Peyer's patch (tissue), 4 donors: ENCODE results near the gene NAT8. TPM values are rescaled to one million over a fixed set of nuclear protein-coding genes. Genes with fewer than 3 reads are reported as not detected.
"Not testable (repeated sequence)": the region's sequence is repeated elsewhere in the genome, so short reads cannot be mapped to it uniquely, and the experiment has no call there.

ENCODE experiments used
- DNase-seq, 3 donors: peaks; one replicate each; pipeline ENCODE4 v3.0.0-alpha.2; 2017 to 2019
- H3K27ac ChIP-seq, 4 donors: fragments of 200-600 bp; sonication (generic); one replicate each; pipeline ENCODE4 v1.5.1; 2016 to 2019
- H3K27me3 ChIP-seq, 2 donors: fragments of 200-600 bp; sonication (generic); one replicate each; pipeline ENCODE4 v1.5.1; 2019
- H3K36me3 ChIP-seq, 3 donors: fragments of 200-600 bp; sonication (generic); one replicate each; pipeline ENCODE4 v1.5.1; 2016 to 2019
- H3K4me1 ChIP-seq, 4 donors: fragments of 200-600 bp; sonication (generic); one replicate each; pipeline ENCODE4 v1.5.1; 2016 to 2019
- H3K4me3 ChIP-seq, 4 donors: fragments of 200-600 bp; sonication (generic); 1 replicate in 3 of 4; 2 replicates in 1 of 4; pipeline ENCODE4 v1.5.1; 2016 to 2019; ENCODE audit warnings: mild to moderate bottlenecking in 1 of 4
- H3K9me3 ChIP-seq, 4 donors: fragments of 200-600 bp; sonication (generic); one replicate each; pipeline ENCODE4 v1.5.1; 2016 to 2019; ENCODE audit warnings: mild to moderate bottlenecking in 1 of 4
- POLR2A ChIP-seq, 2 donors: fragments of 450-650 bp; IDR thresholded peaks; one replicate each; pipeline ENCODE4 v1.5.1; 2017; ENCODE audit warnings: antibody characterized with exemption in 2 of 2, mild to moderate bottlenecking in 2 of 2, moderate library complexity in 2 of 2
- total RNA-seq, 4 donors: library from RNA; depleted of rRNA; stranded (reverse); fragments of >200 nt; gene quantifications; one replicate each; pipeline ENCODE4 v1.1.0, GENCODE V29; 2016
- TF ChIP-seq, protein P1 (sequence below), 6 experiments: fragments of 450-650 bp in 4 of 6; fragments of 200-600 bp in 2 of 6; sonication (generic) in 1 of 6; IDR thresholded peaks; one replicate each; pipeline ENCODE4 v1.5.1; 2017 to 2019; ENCODE audit warnings: antibody characterized with exemption in 6 of 6, mild to moderate bottlenecking in 3 of 6, moderate library complexity in 1 of 6

NAT8 gene
- total RNA-seq, 4 donors from 2014 or later, result 8.5 to 25.4 (median 9.2) TPM; not detected in 1

DNA sequence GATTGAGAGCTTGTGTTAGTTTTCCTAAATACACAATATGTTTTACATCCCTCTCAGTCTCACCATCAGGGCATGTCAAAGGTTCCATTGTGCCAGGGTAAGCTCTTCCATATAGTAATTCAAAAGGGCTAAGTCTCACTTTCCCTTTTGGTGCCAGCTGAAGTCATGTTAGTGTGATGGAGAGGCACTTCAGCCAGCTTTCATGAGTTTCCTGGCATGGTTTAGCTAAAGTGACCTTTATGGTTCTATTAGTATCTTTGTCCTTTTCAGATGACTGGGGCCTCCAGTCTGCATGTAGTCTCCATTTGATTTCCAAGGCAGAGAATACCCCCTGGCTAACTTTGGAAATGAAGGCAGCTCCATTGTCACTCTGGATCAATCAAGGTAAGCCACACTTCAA lies 27.2 kb downstream of the NAT8 start:
- TF ChIP-seq, protein P1, sequence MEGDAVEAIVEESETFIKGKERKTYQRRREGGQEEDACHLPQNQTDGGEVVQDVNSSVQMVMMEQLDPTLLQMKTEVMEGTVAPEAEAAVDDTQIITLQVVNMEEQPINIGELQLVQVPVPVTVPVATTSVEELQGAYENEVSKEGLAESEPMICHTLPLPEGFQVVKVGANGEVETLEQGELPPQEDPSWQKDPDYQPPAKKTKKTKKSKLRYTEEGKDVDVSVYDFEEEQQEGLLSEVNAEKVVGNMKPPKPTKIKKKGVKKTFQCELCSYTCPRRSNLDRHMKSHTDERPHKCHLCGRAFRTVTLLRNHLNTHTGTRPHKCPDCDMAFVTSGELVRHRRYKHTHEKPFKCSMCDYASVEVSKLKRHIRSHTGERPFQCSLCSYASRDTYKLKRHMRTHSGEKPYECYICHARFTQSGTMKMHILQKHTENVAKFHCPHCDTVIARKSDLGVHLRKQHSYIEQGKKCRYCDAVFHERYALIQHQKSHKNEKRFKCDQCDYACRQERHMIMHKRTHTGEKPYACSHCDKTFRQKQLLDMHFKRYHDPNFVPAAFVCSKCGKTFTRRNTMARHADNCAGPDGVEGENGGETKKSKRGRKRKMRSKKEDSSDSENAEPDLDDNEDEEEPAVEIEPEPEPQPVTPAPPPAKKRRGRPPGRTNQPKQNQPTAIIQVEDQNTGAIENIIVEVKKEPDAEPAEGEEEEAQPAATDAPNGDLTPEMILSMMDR (IDR thresholded peaks at IDR 0.05), result no peak
- TF ChIP-seq POLR2A (IDR thresholded peaks at IDR 0.05), result no peak
- Histone ChIP-seq H3K9me3 (no peaks in the 10 kb centered on the region), H3K4me1 (no peaks in the 10 kb centered on the region), H3K27me3 (no peaks in the 10 kb centered on the region), H3K4me3 (no peak overlapping the region), H3K27ac (no peak overlapping the region), H3K36me3 (no peaks in the 10 kb centered on the region)
- DNase-seq, result no peak

DNA sequence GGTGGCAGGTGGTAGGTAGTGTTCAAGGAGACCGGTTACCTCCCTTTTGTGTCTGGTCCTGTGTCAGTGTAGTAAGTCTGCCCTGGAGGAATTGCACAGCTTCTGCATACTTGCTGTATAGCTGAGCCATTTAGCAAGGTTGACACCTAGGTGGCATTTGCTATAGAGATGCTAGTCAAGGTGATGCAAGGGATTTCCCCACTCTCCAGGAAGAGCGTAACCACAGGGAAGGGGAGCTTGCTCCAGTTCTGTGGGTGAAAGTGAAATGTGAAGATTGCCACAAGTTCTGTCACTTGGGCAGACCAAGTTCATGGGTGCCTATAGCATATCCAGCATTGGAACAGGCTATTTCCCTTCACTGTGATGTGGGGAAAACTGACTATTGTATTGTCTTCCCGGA lies 28.1 kb downstream of the NAT8 start:
- no peaks in the 10 kb centered on the region for H3K27me3 ChIP-seq
- H3K36me3 ChIP-seq, result no peaks in the 10 kb centered on the region
- H3K27ac ChIP-seq, result no peak overlapping the region
- H3K4me1 ChIP-seq, result no peaks in the 10 kb centered on the region
- no peak for DNase-seq
- H3K9me3 ChIP-seq, result no peaks in the 10 kb centered on the region
- no peak for TF ChIP-seq POLR2A (IDR thresholded peaks at IDR 0.05)
- TF ChIP-seq, protein P1 (IDR thresholded peaks at IDR 0.05), result no peak
- H3K4me3 ChIP-seq, result no peak overlapping the region

DNA sequence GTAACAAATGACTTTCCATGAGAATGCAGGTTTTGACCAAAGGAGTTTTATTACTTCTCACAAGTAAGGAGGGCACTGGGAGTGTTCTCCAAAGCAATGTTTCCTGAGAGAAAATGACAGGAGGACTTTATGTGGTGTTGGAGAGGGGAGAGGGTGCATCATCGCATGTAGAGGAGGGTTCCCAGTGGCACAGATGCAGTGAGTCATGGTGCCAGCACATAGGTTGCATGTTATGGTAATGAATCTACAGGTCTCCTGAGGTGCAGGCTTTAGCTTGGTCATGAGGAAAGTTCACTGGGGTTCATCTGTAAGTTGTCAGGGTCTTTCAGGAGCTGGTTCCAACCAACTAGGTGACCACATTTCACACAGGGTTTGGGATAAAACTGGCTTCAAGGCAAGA lies 30.4 kb downstream of the NAT8 start:
- Histone ChIP-seq H3K27me3 (no peaks in the 10 kb centered on the region), H3K4me3 (no peak overlapping the region), H3K4me1 (no peaks in the 10 kb centered on the region), H3K36me3 (no peaks in the 10 kb centered on the region), H3K27ac (no peak overlapping the region), H3K9me3 (no peaks in the 10 kb centered on the region)
- TF ChIP-seq POLR2A (IDR thresholded peaks at IDR 0.05), result no peak
- TF ChIP-seq, protein P1 (IDR thresholded peaks at IDR 0.05), result no peak
- no peak for DNase-seq

GRCh38 chr2:73611193-73611592 lies 31.0 kb downstream of the NAT8 start:
- no peak for DNase-seq
- Histone ChIP-seq H3K4me1 (no peaks in the 10 kb centered on the region), H3K36me3 (no peaks in the 10 kb centered on the region), H3K9me3 (no peaks in the 10 kb centered on the region), H3K4me3 (no peak overlapping the region), H3K27ac (no peak overlapping the region), H3K27me3 (no peaks in the 10 kb centered on the region)
- TF ChIP-seq, protein P1 (IDR thresholded peaks at IDR 0.05), result no peak

DNA sequence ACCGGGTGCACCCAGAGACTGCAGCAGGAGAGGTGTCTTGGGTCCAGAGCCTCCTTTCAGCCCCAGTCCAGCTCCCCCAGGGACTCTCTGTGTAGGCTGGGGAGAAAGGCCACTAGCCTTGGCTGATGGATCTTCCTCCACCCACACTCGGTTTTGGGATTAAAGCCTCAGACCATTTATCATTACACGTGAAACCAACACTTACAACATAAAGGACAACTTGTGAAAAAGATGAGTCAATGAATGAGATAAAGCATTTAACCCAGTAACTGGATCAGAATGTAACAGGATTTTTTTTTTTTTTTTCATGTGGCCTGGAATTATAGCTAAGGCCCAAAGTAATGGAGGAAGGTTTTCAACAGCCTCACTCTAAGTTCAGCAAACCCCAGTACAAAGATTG lies 32.1 kb downstream of the NAT8 start:
- H3K4me3 ChIP-seq, result no peak overlapping the region
- DNase-seq, result no peak
- H3K4me1 ChIP-seq, result no peaks in the 10 kb centered on the region
- H3K27me3 ChIP-seq, result no peaks in the 10 kb centered on the region
- H3K27ac ChIP-seq, result no peak overlapping the region
- no peaks in the 10 kb centered on the region for H3K36me3 ChIP-seq
- TF ChIP-seq, protein P1 (IDR thresholded peaks at IDR 0.05), result no peak
- TF ChIP-seq POLR2A (IDR thresholded peaks at IDR 0.05), result no peak
- H3K9me3 ChIP-seq, result no peaks in the 10 kb centered on the region

- H3K4me3 ChIP-seq, H3K27me3 ChIP-seq, H3K9me3 ChIP-seq, DNase-seq, H3K27ac ChIP-seq, H3K4me1 ChIP-seq: not testable (repeated sequence)
- peaks cover 0 to 36% (median 0%) of the 10 kb centered on the region in 3 donors for H3K36me3 ChIP-seq
Observed at GRCh38 chr2:73604589-73604988, 37.6 kb downstream of the NAT8 start.

DNA sequence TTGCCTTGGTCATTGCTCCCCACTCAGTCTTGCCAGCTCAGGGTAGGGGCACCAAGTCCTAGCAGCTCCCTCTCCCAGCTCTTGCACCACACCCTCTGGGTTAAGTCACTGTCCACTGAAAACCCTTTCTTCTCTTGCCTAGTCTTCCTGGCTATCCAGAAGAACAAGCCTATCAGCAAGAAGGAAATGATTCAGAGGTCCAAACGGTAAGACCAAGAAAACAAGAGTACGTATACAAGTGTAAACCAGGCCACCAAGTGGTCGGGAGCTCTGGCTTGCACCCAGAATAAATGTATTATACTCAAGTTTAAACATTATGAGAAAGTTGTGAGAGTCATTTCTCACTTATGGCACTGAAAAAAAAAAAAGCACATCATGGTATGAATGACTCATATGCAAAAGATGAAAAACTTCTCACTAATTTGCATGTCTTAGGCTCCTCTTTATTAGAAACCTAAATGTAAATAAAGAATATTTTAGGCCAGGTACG lies 39.1 kb downstream of the NAT8 start:
- not testable (repeated sequence) for H3K27ac ChIP-seq, H3K4me3 ChIP-seq, DNase-seq, H3K4me1 ChIP-seq, H3K27me3 ChIP-seq, H3K9me3 ChIP-seq
- peaks cover 0 to 36% (median 0%) of the 10 kb centered on the region in 3 donors for H3K36me3 ChIP-seq
